Right lobe of liver (tissue), 4 donors: Measurements from ENCODE around the gene LRCH1.

ENCODE experiments used
- CTCF ChIP-seq, 4 donors: fragments of 200-600 bp in 3 of 4; fragments of 450-650 bp in 1 of 4; IDR thresholded peaks; one replicate each; pipeline versions ENCODE4 v1.5.1 to v1.8.0; 2016 to 2022; ENCODE audit warnings: antibody characterized with exemption in 4 of 4, mild to moderate bottlenecking in 2 of 4
- POLR2A ChIP-seq: fragments of 450-650 bp; IDR thresholded peaks from one replicate; pipeline ENCODE4 v1.6.1; 2017; ENCODE audit warnings: antibody characterized with exemption, mild to moderate bottlenecking
- donor health status: DM: no; HTN: no; CAD: no.
- donor health status: DM: no; HTN: no; CAD: no.
- donor health status: DM: no; HTN: yes; CAD: no.

- TF ChIP-seq CTCF (IDR thresholded peaks at IDR 0.05) (no peak), POLR2A (no peak)
Measured at GRCh38 chr13:46560778-46561177, 7.8 kb downstream of the LRCH1 start.
